Measurements from ENCODE around the gene CNN3.

GRCh38 chr1:94873520-94874351 is 53.2 kb downstream of the CNN3 start:
- TF ChIP-seq EZH2 (IDR thresholded peaks at IDR 0.05; ENCODE audit: borderline replicate concordance, insufficient read depth, low read depth, low read length, poor library complexity, severe bottlenecking), result no peak
- TF ChIP-seq CTCF (IDR thresholded peaks at IDR 0.05), result no peak

All from B cell (primary cell).